HEK293 (cell line): ENCODE results near the gene CSAG3.

ENCODE experiments used
- REST ChIP-seq: fragments of 450-650 bp; formaldehyde crosslinking; IDR thresholded peaks from 2 replicates; pipeline ENCODE4 v1.5.1; 2016; ENCODE audit warnings: missing biosample characterization, missing genetic modification characterization
- TF ChIP-seq, protein P1 (sequence below): fragments of 450-650 bp; formaldehyde crosslinking; IDR thresholded peaks from 2 replicates; pipeline ENCODE4 v1.5.1; 2016; ENCODE audit warnings: missing biosample characterization, missing genetic modification characterization

DNA sequence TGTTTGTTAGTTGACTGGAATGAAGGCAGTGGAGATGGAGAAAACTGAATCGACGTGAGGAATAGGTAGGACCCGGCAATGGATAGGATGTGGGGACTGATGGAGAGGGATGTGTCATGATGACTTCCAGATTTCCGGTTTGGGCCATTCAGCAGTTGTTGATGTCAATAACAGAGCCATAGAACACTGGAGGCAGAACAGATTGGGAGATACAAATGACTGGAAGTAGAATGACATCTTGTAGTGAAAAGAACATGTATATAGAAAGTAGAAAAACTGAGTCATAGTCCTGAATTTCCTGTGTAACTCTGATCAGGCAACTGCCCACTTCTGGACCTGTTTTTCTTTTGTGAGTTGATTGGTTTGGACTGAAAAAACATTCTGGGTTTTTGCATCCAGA lies 47.0 kb downstream of the CSAG3 start:
- no peak for TF ChIP-seq REST (tag by site-specific recombination)
- TF ChIP-seq, protein P1, sequence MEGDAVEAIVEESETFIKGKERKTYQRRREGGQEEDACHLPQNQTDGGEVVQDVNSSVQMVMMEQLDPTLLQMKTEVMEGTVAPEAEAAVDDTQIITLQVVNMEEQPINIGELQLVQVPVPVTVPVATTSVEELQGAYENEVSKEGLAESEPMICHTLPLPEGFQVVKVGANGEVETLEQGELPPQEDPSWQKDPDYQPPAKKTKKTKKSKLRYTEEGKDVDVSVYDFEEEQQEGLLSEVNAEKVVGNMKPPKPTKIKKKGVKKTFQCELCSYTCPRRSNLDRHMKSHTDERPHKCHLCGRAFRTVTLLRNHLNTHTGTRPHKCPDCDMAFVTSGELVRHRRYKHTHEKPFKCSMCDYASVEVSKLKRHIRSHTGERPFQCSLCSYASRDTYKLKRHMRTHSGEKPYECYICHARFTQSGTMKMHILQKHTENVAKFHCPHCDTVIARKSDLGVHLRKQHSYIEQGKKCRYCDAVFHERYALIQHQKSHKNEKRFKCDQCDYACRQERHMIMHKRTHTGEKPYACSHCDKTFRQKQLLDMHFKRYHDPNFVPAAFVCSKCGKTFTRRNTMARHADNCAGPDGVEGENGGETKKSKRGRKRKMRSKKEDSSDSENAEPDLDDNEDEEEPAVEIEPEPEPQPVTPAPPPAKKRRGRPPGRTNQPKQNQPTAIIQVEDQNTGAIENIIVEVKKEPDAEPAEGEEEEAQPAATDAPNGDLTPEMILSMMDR, result no peak
